WTC11 (cell line): ENCODE results near the gene MDFIC. TPM values are rescaled to one million over a fixed set of nuclear protein-coding genes. Genes with fewer than 3 reads are reported as not detected.

Source experiments
- ATAC-seq: fragments of 200-7000 bp; cut with Tn5 transposase; 2 replicates; pipeline ENCODE4 v1.10.0; 2021; ENCODE audit warnings: mild to moderate bottlenecking, moderate library complexity
- CTCF ChIA-PET: fragments of 300-600 bp; sonication (Branson Sonifier 250); formaldehyde crosslinking; loops from one replicate; lab custom pipeline; 2021; ENCODE audit warnings: antibody characterized with exemption; lab: Charles Lee
- POLR2A ChIA-PET: fragments of 350-600 bp; sonication (Branson Sonifier 250); formaldehyde crosslinking; loops from one replicate; lab custom pipeline; 2021; ENCODE audit warnings: antibody characterized with exemption; lab: Charles Lee
- DNase-seq: peaks from one replicate; pipeline ENCODE4 v3.0.0; 2021; ENCODE audit warnings: low spot score
- H3K27ac Mint-ChIP-seq: 2 replicates; pipeline ENCODE4 v1.8.0; 2021; ENCODE audit warnings: mixed read lengths
- H3K27me3 Mint-ChIP-seq: 2 replicates; pipeline ENCODE4 v1.8.0; 2021; ENCODE audit warnings: low read depth, mild to moderate bottlenecking, moderate library complexity, mixed read lengths
- H3K36me3 Mint-ChIP-seq: 2 replicates; pipeline ENCODE4 v1.8.0; 2021; ENCODE audit warnings: mixed read lengths
- H3K4me1 Mint-ChIP-seq: 2 replicates; pipeline ENCODE4 v1.8.0; 2022; ENCODE audit warnings: mixed read lengths
- H3K4me3 Mint-ChIP-seq: 2 replicates; pipeline ENCODE4 v1.8.0; 2021; ENCODE audit warnings: mild to moderate bottlenecking, moderate library complexity, mixed read lengths
- H3K9me3 Mint-ChIP-seq: 2 replicates; pipeline ENCODE4 v1.8.0; 2021; ENCODE audit warnings: mixed read lengths
- CREB1 ChIP-seq: sonication (generic); formaldehyde crosslinking; IDR thresholded peaks from 2 replicates; pipeline ENCODE4 v1.8.0; 2023; ENCODE audit warnings: mild to moderate bottlenecking, missing genetic modification reagents
- GRHL2 ChIP-seq: fragments of 250-450 bp; sonication (Bioruptor Pico); IDR thresholded peaks from 2 replicates; pipeline ENCODE4 v1.8.0; 2022; ENCODE audit warnings: mild to moderate bottlenecking, moderate library complexity; ENCODE audit not compliant: insufficient replicate concordance, severe bottlenecking
- JAZF1 ChIP-seq: fragments of 250-450 bp; sonication (Bioruptor Pico); IDR thresholded peaks from 2 replicates; pipeline ENCODE4 v1.9.0; 2021; ENCODE audit warnings: moderate library complexity, mild to moderate bottlenecking, inconsistent platforms
- JUN ChIP-seq: sonication (generic); formaldehyde crosslinking; IDR thresholded peaks from 2 replicates; pipeline ENCODE4 v1.8.0; 2023; ENCODE audit warnings: mild to moderate bottlenecking, missing genetic modification reagents
- KAT7 ChIP-seq: sonication (generic); formaldehyde crosslinking; IDR thresholded peaks from 2 replicates; pipeline ENCODE4 v1.8.1; 2023; ENCODE audit warnings: missing genetic modification reagents, mild to moderate bottlenecking, borderline replicate concordance
- PRRX2 ChIP-seq: fragments of 250-450 bp; sonication (Bioruptor Pico); IDR thresholded peaks from 2 replicates; pipeline ENCODE4 v1.8.0; 2021; ENCODE audit warnings: mild to moderate bottlenecking
- SMAD3 ChIP-seq: sonication (generic); formaldehyde crosslinking; IDR thresholded peaks from 2 replicates; pipeline ENCODE4 v1.8.0; 2022; ENCODE audit warnings: missing genetic modification reagents, mild to moderate bottlenecking, borderline replicate concordance
- SP1 ChIP-seq: sonication (generic); formaldehyde crosslinking; conservative IDR thresholded peaks from 2 replicates; pipeline ENCODE4 v1.8.1; 2022; ENCODE audit warnings: missing genetic modification reagents
- ZNF232 ChIP-seq: sonication (generic); formaldehyde crosslinking; IDR thresholded peaks from 2 replicates; pipeline ENCODE4 v1.8.0; 2022; ENCODE audit warnings: mild to moderate bottlenecking, missing genetic modification reagents
- ZNF281 ChIP-seq: sonication (generic); formaldehyde crosslinking; IDR thresholded peaks from 2 replicates; pipeline ENCODE4 v1.8.0; 2023; ENCODE audit warnings: mild to moderate bottlenecking, missing genetic modification reagents
- ZNF671 ChIP-seq: fragments of 250-450 bp; sonication (Bioruptor Pico); IDR thresholded peaks from 2 replicates; pipeline ENCODE4 v1.8.0; 2021; ENCODE audit warnings: mild to moderate bottlenecking
- total RNA-seq: library from RNA; stranded (reverse); gene quantifications from 3 replicates; pipeline ENCODE4 v1.2.3, GENCODE V29; 2021
- TF ChIP-seq, protein P1 (sequence below): sonication (generic); formaldehyde crosslinking; IDR thresholded peaks from 2 replicates; pipeline ENCODE4 v1.8.0; 2023; ENCODE audit warnings: missing genetic modification reagents, mild to moderate bottlenecking, borderline replicate concordance
- TF ChIP-seq, protein P2 (sequence below): sonication (generic); formaldehyde crosslinking; IDR thresholded peaks from 2 replicates; pipeline ENCODE4 v1.8.0; 2022; ENCODE audit warnings: mild to moderate bottlenecking, missing genetic modification reagents
- TF ChIP-seq, protein P3 (sequence below): sonication (generic); formaldehyde crosslinking; conservative IDR thresholded peaks from 2 replicates; pipeline ENCODE4 v1.8.1; 2023; ENCODE audit warnings: mild to moderate bottlenecking, low read depth, missing genetic modification reagents, moderate library complexity
- TF ChIP-seq, protein P4 (sequence below): fragments of 250-450 bp; sonication (Bioruptor Pico); IDR thresholded peaks from 2 replicates; pipeline ENCODE4 v1.9.0; 2021; ENCODE audit warnings: mild to moderate bottlenecking, borderline replicate concordance
- TF ChIP-seq, protein P5 (sequence below): fragments of 200-600 bp; IDR thresholded peaks from 2 replicates; pipeline ENCODE4 v1.8.0; 2022; ENCODE audit warnings: antibody characterized with exemption

MDFIC gene
- total RNA-seq, 1 experiment from 2014 or later, result 8.4 TPM

- H3K27me3 Mint-ChIP-seq, result no peaks in the 10 kb centered on the region
- DNase-seq, result no peak
- peaks cover 32% of the 10 kb centered on the region for H3K4me1 Mint-ChIP-seq
- no peak for ATAC-seq
- H3K36me3 Mint-ChIP-seq, result no peaks in the 10 kb centered on the region
- no peak overlapping the region for H3K4me3 Mint-ChIP-seq
- CTCF ChIA-PET, result no interaction called here
- no peaks in the 10 kb centered on the region; the same call in 1 of the 2 replicates for H3K9me3 Mint-ChIP-seq
- no peak overlapping the region for H3K27ac Mint-ChIP-seq
- POLR2A ChIA-PET, result no interaction called here
- TF ChIP-seq, protein P1, sequence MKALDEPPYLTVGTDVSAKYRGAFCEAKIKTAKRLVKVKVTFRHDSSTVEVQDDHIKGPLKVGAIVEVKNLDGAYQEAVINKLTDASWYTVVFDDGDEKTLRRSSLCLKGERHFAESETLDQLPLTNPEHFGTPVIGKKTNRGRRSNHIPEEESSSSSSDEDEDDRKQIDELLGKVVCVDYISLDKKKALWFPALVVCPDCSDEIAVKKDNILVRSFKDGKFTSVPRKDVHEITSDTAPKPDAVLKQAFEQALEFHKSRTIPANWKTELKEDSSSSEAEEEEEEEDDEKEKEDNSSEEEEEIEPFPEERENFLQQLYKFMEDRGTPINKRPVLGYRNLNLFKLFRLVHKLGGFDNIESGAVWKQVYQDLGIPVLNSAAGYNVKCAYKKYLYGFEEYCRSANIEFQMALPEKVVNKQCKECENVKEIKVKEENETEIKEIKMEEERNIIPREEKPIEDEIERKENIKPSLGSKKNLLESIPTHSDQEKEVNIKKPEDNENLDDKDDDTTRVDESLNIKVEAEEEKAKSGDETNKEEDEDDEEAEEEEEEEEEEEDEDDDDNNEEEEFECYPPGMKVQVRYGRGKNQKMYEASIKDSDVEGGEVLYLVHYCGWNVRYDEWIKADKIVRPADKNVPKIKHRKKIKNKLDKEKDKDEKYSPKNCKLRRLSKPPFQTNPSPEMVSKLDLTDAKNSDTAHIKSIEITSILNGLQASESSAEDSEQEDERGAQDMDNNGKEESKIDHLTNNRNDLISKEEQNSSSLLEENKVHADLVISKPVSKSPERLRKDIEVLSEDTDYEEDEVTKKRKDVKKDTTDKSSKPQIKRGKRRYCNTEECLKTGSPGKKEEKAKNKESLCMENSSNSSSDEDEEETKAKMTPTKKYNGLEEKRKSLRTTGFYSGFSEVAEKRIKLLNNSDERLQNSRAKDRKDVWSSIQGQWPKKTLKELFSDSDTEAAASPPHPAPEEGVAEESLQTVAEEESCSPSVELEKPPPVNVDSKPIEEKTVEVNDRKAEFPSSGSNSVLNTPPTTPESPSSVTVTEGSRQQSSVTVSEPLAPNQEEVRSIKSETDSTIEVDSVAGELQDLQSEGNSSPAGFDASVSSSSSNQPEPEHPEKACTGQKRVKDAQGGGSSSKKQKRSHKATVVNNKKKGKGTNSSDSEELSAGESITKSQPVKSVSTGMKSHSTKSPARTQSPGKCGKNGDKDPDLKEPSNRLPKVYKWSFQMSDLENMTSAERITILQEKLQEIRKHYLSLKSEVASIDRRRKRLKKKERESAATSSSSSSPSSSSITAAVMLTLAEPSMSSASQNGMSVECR, result no peak
- no peak for TF ChIP-seq JUN (CRISPR knock-in tag)
- TF ChIP-seq KAT7, result no peak
- TF ChIP-seq ZNF281 (CRISPR knock-in tag), result no peak
- TF ChIP-seq PRRX2, result no peak
- no peak for TF ChIP-seq SP1
- no peak for TF ChIP-seq SMAD3 (CRISPR knock-in tag)
- TF ChIP-seq, protein P2, sequence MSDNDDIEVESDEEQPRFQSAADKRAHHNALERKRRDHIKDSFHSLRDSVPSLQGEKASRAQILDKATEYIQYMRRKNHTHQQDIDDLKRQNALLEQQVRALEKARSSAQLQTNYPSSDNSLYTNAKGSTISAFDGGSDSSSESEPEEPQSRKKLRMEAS, result no peak
- TF ChIP-seq, protein P3, sequence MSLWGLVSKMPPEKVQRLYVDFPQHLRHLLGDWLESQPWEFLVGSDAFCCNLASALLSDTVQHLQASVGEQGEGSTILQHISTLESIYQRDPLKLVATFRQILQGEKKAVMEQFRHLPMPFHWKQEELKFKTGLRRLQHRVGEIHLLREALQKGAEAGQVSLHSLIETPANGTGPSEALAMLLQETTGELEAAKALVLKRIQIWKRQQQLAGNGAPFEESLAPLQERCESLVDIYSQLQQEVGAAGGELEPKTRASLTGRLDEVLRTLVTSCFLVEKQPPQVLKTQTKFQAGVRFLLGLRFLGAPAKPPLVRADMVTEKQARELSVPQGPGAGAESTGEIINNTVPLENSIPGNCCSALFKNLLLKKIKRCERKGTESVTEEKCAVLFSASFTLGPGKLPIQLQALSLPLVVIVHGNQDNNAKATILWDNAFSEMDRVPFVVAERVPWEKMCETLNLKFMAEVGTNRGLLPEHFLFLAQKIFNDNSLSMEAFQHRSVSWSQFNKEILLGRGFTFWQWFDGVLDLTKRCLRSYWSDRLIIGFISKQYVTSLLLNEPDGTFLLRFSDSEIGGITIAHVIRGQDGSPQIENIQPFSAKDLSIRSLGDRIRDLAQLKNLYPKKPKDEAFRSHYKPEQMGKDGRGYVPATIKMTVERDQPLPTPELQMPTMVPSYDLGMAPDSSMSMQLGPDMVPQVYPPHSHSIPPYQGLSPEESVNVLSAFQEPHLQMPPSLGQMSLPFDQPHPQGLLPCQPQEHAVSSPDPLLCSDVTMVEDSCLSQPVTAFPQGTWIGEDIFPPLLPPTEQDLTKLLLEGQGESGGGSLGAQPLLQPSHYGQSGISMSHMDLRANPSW (CRISPR knock-in tag), result no peak
These were observed 51.3 kb downstream of the MDFIC start for GRCh38 chr7:114973147-114973546.

- TF ChIP-seq ZNF671 (no peak), ZNF232 (no peak), CREB1 (CRISPR knock-in tag) (no peak), JAZF1 (CRISPR knock-in tag) (no peak)
- DNase-seq (no peak), ATAC-seq (no peak)
- Mint-ChIP-seq H3K4me1 (peaks cover 48% of the 10 kb centered on the region), H3K9me3 (no peaks in the 10 kb centered on the region), H3K27me3 (no peaks in the 10 kb centered on the region), H3K36me3 (no peaks in the 10 kb centered on the region), H3K27ac (no peak overlapping the region), H3K4me3 (no peak overlapping the region)
- ChIA-PET CTCF (no interaction called here), POLR2A (no interaction called here)
These were observed 53.5 kb downstream of the MDFIC start for GRCh38 chr7:114975401-114975800.

- DNase-seq, result no peak
- TF ChIP-seq, protein P4, sequence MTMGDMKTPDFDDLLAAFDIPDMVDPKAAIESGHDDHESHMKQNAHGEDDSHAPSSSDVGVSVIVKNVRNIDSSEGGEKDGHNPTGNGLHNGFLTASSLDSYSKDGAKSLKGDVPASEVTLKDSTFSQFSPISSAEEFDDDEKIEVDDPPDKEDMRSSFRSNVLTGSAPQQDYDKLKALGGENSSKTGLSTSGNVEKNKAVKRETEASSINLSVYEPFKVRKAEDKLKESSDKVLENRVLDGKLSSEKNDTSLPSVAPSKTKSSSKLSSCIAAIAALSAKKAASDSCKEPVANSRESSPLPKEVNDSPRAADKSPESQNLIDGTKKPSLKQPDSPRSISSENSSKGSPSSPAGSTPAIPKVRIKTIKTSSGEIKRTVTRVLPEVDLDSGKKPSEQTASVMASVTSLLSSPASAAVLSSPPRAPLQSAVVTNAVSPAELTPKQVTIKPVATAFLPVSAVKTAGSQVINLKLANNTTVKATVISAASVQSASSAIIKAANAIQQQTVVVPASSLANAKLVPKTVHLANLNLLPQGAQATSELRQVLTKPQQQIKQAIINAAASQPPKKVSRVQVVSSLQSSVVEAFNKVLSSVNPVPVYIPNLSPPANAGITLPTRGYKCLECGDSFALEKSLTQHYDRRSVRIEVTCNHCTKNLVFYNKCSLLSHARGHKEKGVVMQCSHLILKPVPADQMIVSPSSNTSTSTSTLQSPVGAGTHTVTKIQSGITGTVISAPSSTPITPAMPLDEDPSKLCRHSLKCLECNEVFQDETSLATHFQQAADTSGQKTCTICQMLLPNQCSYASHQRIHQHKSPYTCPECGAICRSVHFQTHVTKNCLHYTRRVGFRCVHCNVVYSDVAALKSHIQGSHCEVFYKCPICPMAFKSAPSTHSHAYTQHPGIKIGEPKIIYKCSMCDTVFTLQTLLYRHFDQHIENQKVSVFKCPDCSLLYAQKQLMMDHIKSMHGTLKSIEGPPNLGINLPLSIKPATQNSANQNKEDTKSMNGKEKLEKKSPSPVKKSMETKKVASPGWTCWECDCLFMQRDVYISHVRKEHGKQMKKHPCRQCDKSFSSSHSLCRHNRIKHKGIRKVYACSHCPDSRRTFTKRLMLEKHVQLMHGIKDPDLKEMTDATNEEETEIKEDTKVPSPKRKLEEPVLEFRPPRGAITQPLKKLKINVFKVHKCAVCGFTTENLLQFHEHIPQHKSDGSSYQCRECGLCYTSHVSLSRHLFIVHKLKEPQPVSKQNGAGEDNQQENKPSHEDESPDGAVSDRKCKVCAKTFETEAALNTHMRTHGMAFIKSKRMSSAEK (CRISPR knock-in tag), result no peak
- TF ChIP-seq, protein P5, sequence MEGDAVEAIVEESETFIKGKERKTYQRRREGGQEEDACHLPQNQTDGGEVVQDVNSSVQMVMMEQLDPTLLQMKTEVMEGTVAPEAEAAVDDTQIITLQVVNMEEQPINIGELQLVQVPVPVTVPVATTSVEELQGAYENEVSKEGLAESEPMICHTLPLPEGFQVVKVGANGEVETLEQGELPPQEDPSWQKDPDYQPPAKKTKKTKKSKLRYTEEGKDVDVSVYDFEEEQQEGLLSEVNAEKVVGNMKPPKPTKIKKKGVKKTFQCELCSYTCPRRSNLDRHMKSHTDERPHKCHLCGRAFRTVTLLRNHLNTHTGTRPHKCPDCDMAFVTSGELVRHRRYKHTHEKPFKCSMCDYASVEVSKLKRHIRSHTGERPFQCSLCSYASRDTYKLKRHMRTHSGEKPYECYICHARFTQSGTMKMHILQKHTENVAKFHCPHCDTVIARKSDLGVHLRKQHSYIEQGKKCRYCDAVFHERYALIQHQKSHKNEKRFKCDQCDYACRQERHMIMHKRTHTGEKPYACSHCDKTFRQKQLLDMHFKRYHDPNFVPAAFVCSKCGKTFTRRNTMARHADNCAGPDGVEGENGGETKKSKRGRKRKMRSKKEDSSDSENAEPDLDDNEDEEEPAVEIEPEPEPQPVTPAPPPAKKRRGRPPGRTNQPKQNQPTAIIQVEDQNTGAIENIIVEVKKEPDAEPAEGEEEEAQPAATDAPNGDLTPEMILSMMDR, result no peak
- TF ChIP-seq GRHL2, result no peak
These were observed 54.8 kb downstream of the MDFIC start for GRCh38 chr7:114976666-114977065.

More at GRCh38 chr7:114976666-114977065, 54.8 kb downstream of the MDFIC start:
- ATAC-seq, result no peak
- Mint-ChIP-seq H3K27ac (no peak overlapping the region), H3K4me1 (peaks cover 40% of the 10 kb centered on the region), H3K27me3 (no peaks in the 10 kb centered on the region), H3K36me3 (no peaks in the 10 kb centered on the region), H3K4me3 (no peak overlapping the region), H3K9me3 (no peaks in the 10 kb centered on the region)
- CTCF ChIA-PET, result interaction anchor here (1.2 kb wide), 1 partner anchor 9 kb away, joined by 3 read pairs; no protein-coding TSS in a partner anchor
- POLR2A ChIA-PET, result no interaction called here
